ENCODE measurements around the gene CRYBG2.

CRYBG2 gene

DNA sequence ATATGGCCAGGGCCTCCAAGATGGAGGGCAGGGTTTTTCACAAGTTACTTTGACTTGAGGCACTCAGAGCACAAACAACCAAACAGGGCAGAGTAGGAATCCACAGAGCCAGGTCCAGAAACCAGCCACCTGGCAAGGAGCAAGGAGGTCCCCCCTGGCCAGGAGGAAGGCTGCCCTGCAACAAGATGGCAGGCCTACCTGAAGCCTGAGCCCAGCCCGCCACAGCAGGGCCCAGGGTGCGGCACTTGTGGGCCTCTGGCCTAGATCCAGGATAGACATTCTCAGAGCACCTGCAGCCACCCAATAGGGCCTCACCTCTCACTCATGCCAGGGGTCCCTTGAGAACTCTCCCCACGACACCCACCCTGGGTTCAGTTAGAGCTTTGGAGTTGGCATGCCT, 62.5 kb downstream of the CRYBG2 start:
- no peak for ATAC-seq
- TF ChIP-seq ZFP3 (CRISPR knock-in tag; IDR thresholded peaks at IDR 0.05) = no peak
- no peak for TF ChIP-seq PPARA (CRISPR knock-in tag; IDR thresholded peaks at IDR 0.05; ENCODE audit: borderline replicate concordance)
- TF ChIP-seq ZNF8 (CRISPR knock-in tag; IDR thresholded peaks at IDR 0.05) = no peak

DNA sequence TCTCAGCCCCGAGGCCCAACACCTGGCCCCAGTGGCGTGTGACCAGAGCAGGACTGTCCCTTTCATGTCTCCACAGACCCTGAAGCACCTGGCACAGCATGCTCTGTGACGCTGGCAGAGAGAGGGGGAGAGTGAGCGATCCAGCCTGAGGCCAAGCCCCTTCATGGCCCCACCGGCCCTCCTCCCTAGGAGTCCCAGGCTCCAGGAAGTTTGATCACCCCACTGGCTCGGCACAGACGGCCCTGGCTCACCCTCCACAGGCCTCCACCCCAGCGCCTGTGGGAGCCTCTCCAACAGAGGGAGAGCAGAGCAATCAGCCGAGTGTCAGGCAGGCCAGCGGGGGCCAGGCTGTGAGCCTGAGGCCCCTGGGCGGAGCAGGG, 63.1 kb downstream of the CRYBG2 start:
- no peak for ATAC-seq
- TF ChIP-seq, protein P1, sequence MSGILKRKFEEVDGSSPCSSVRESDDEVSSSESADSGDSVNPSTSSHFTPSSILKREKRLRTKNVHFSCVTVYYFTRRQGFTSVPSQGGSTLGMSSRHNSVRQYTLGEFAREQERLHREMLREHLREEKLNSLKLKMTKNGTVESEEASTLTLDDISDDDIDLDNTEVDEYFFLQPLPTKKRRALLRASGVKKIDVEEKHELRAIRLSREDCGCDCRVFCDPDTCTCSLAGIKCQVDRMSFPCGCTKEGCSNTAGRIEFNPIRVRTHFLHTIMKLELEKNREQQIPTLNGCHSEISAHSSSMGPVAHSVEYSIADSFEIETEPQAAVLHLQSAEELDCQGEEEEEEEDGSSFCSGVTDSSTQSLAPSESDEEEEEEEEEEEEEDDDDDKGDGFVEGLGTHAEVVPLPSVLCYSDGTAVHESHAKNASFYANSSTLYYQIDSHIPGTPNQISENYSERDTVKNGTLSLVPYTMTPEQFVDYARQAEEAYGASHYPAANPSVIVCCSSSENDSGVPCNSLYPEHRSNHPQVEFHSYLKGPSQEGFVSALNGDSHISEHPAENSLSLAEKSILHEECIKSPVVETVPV (CRISPR knock-in tag; IDR thresholded peaks at IDR 0.05) = no peak
- TF ChIP-seq ZNF8 (CRISPR knock-in tag; IDR thresholded peaks at IDR 0.05) = no peak
- TF ChIP-seq ZFP3 (CRISPR knock-in tag; IDR thresholded peaks at IDR 0.05) = no peak
- no peak for TF ChIP-seq RARB (CRISPR knock-in tag; IDR thresholded peaks at IDR 0.05)
- TF ChIP-seq, protein P2, sequence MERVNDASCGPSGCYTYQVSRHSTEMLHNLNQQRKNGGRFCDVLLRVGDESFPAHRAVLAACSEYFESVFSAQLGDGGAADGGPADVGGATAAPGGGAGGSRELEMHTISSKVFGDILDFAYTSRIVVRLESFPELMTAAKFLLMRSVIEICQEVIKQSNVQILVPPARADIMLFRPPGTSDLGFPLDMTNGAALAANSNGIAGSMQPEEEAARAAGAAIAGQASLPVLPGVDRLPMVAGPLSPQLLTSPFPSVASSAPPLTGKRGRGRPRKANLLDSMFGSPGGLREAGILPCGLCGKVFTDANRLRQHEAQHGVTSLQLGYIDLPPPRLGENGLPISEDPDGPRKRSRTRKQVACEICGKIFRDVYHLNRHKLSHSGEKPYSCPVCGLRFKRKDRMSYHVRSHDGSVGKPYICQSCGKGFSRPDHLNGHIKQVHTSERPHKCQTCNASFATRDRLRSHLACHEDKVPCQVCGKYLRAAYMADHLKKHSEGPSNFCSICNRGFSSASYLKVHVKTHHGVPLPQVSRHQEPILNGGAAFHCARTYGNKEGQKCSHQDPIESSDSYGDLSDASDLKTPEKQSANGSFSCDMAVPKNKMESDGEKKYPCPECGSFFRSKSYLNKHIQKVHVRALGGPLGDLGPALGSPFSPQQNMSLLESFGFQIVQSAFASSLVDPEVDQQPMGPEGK (CRISPR knock-in tag; IDR thresholded peaks at IDR 0.05; ENCODE audit: borderline replicate concordance) = no peak
- TF ChIP-seq CSDC2 (CRISPR knock-in tag; IDR thresholded peaks at IDR 0.05) = no peak
- TF ChIP-seq ZNF565 (CRISPR knock-in tag; conservative IDR thresholded peaks at IDR 0.05; ENCODE audit: low read depth) = no peak
- no peak for TF ChIP-seq TOX (CRISPR knock-in tag; IDR thresholded peaks at IDR 0.05; ENCODE audit: borderline replicate concordance)
- no peak for TF ChIP-seq ZNF70 (CRISPR knock-in tag; IDR thresholded peaks at IDR 0.05)
- TF ChIP-seq ZFP30 (CRISPR knock-in tag; IDR thresholded peaks at IDR 0.05) = no peak
- no peak for TF ChIP-seq ISL1 (CRISPR knock-in tag; IDR thresholded peaks at IDR 0.05)
- no peak for TF ChIP-seq OSR1 (CRISPR knock-in tag; IDR thresholded peaks at IDR 0.05)
- no peak for TF ChIP-seq BACH2 (CRISPR knock-in tag; IDR thresholded peaks at IDR 0.05; ENCODE audit: borderline replicate concordance)
- TF ChIP-seq PPARA (CRISPR knock-in tag; IDR thresholded peaks at IDR 0.05; ENCODE audit: borderline replicate concordance) = no peak
- no peak for TF ChIP-seq ARNTL (CRISPR knock-in tag; IDR thresholded peaks at IDR 0.05; ENCODE audit: borderline replicate concordance, low read depth)
- no peak for TF ChIP-seq ZC3H10 (CRISPR knock-in tag; IDR thresholded peaks at IDR 0.05)
- TF ChIP-seq, protein P3, sequence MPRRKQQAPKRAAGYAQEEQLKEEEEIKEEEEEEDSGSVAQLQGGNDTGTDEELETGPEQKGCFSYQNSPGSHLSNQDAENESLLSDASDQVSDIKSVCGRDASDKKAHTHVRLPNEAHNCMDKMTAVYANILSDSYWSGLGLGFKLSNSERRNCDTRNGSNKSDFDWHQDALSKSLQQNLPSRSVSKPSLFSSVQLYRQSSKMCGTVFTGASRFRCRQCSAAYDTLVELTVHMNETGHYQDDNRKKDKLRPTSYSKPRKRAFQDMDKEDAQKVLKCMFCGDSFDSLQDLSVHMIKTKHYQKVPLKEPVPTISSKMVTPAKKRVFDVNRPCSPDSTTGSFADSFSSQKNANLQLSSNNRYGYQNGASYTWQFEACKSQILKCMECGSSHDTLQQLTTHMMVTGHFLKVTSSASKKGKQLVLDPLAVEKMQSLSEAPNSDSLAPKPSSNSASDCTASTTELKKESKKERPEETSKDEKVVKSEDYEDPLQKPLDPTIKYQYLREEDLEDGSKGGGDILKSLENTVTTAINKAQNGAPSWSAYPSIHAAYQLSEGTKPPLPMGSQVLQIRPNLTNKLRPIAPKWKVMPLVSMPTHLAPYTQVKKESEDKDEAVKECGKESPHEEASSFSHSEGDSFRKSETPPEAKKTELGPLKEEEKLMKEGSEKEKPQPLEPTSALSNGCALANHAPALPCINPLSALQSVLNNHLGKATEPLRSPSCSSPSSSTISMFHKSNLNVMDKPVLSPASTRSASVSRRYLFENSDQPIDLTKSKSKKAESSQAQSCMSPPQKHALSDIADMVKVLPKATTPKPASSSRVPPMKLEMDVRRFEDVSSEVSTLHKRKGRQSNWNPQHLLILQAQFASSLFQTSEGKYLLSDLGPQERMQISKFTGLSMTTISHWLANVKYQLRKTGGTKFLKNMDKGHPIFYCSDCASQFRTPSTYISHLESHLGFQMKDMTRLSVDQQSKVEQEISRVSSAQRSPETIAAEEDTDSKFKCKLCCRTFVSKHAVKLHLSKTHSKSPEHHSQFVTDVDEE (CRISPR knock-in tag; IDR thresholded peaks at IDR 0.05) = no peak

DNA sequence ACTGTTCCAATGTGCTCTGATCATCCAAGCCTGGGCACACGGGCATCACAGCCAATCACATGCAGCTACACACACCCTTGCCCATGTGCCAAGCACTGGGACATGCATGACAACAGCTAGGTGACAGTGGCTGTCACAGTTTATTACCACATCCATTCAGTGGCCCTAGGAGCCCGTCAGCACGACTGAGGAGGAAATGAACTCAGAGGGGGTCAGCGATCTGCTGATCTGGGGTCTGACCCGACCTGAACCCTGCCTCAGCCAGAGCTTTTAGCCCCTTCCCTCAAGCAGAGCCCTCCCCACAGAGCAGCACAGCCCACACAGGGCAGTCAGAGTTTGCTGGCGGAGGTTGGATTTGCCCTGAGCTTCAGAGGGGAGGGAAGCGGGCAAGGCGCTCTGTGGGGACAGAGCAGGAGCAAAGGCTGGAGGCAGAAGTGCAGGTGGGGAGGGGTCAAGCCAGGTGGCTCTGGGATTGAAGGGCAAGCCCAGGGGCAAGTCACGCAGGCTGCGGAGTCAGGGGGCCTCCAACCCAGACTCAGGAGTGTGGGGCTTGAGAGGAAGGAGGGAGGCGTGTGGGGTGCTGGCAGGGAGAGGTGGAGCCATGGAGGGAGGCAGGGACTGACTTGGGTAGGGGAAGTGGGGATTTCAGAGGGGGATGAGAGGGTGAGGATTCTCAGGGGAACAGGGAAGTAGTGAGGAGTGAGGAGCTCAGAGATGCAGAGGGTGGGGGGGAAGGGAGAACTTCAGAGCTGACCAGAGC, 63.6 kb downstream of the CRYBG2 start:
- TF ChIP-seq ZNF8 (CRISPR knock-in tag; IDR thresholded peaks at IDR 0.05) (no peak), TCF4 (CRISPR knock-in tag; IDR thresholded peaks at IDR 0.05; ENCODE audit: borderline replicate concordance) (no peak), ZNF70 (CRISPR knock-in tag; IDR thresholded peaks at IDR 0.05) (no peak), ZC3H10 (CRISPR knock-in tag; IDR thresholded peaks at IDR 0.05) (no peak), ZFP3 (CRISPR knock-in tag; IDR thresholded peaks at IDR 0.05) (no peak), ISL1 (CRISPR knock-in tag; IDR thresholded peaks at IDR 0.05) (no peak), OSR1 (CRISPR knock-in tag; IDR thresholded peaks at IDR 0.05) (no peak), TOX (CRISPR knock-in tag; IDR thresholded peaks at IDR 0.05; ENCODE audit: borderline replicate concordance) (no peak), GLIS3 (CRISPR knock-in tag; IDR thresholded peaks at IDR 0.05) (no peak), ZNF565 (CRISPR knock-in tag; conservative IDR thresholded peaks at IDR 0.05; ENCODE audit: low read depth) (no peak), BACH2 (CRISPR knock-in tag; IDR thresholded peaks at IDR 0.05; ENCODE audit: borderline replicate concordance) (no peak), CSDC2 (CRISPR knock-in tag; IDR thresholded peaks at IDR 0.05) (no peak), PPARA (CRISPR knock-in tag; IDR thresholded peaks at IDR 0.05; ENCODE audit: borderline replicate concordance) (no peak)
- TF ChIP-seq, protein P1 (CRISPR knock-in tag; IDR thresholded peaks at IDR 0.05) = no peak
- TF ChIP-seq, protein P4, sequence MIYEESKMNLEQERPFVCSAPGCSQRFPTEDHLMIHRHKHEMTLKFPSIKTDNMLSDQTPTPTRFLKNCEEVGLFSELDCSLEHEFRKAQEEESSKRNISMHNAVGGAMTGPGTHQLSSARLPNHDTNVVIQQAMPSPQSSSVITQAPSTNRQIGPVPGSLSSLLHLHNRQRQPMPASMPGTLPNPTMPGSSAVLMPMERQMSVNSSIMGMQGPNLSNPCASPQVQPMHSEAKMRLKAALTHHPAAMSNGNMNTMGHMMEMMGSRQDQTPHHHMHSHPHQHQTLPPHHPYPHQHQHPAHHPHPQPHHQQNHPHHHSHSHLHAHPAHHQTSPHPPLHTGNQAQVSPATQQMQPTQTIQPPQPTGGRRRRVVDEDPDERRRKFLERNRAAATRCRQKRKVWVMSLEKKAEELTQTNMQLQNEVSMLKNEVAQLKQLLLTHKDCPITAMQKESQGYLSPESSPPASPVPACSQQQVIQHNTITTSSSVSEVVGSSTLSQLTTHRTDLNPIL (CRISPR knock-in tag; IDR thresholded peaks at IDR 0.05; ENCODE audit: low read depth) = no peak
- TF ChIP-seq, protein P2 (CRISPR knock-in tag; IDR thresholded peaks at IDR 0.05; ENCODE audit: borderline replicate concordance) = no peak
- TF ChIP-seq, protein P3 (CRISPR knock-in tag; IDR thresholded peaks at IDR 0.05) = no peak
- ATAC-seq = no peak

Measured in SK-N-SH treated with all-trans-retinoic acid at 6 μM for 48 hours (cell line).